Measurements from ENCODE around the gene MYLK4. TPM values are rescaled to one million over a fixed set of nuclear protein-coding genes. Genes with fewer than 3 reads are reported as not detected.

MYLK4 gene
- total and polyA plus RNA-seq, 2 experiments from 2014 or later, result 0.29 to 0.43 TPM

DNA sequence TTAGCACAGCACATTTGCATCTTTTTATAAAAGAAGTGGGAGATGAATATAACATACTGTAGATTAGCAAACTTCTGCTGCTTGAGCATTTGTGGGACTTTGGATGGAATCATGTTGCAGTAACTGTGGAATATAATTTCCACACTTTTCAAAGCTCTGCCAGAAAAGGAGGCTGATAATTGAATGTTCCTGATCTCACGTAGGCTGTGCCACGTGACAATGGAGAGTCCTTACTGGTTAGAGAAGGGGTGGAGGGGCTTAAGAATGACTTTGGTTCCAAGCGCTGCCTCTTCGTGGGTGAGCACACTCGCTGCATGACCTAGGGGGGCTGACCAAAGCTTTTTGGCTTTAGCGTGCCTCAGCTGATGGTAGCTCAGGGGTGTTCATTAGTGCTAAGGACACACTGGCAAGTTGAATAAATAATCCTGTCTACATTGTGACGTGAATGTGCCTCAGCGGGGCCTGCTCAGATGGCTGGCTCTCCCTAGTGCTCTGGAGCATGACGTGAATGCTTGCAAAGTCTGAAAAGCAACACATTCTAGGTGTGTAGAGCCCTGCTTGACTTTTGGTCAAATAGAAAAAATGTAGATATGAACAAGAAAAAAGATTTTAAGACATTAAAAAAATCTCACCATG, 29.5 kb upstream of the MYLK4 start:
- Histone ChIP-seq H3K4me2 (no peak overlapping the region), H3K4me1 (ENCODE audit: insufficient read depth) (no peaks in the 10 kb centered on the region), H4K20me1 (ENCODE audit: insufficient read depth, poor library complexity, severe bottlenecking) (peaks cover 16% of the 10 kb centered on the region), H3K9me2 (replicated peaks; ENCODE audit: insufficient read depth) (no peaks in the 10 kb centered on the region), H3K27ac (no peak overlapping the region), H3K79me2 (peaks cover 74% of the 10 kb centered on the region), H2AFZ (no peak overlapping the region), H3K9me3 (ENCODE audit: low read depth) (no peaks in the 10 kb centered on the region), H3K27me3 (no peaks in the 10 kb centered on the region), H3K4me3 (no peak overlapping the region), H3K36me3 (replicated peaks; ENCODE audit: insufficient read depth, low read depth) (no peaks in the 10 kb centered on the region)
- TF ChIP-seq EZH2phosphoT487 (IDR thresholded peaks at IDR 0.05; ENCODE audit: low read depth, severe bottlenecking, unreplicated experiment) (no peak), EZH2 (IDR thresholded peaks at IDR 0.05; ENCODE audit: borderline replicate concordance) (no peak)
- TF ChIP-seq, protein P1, sequence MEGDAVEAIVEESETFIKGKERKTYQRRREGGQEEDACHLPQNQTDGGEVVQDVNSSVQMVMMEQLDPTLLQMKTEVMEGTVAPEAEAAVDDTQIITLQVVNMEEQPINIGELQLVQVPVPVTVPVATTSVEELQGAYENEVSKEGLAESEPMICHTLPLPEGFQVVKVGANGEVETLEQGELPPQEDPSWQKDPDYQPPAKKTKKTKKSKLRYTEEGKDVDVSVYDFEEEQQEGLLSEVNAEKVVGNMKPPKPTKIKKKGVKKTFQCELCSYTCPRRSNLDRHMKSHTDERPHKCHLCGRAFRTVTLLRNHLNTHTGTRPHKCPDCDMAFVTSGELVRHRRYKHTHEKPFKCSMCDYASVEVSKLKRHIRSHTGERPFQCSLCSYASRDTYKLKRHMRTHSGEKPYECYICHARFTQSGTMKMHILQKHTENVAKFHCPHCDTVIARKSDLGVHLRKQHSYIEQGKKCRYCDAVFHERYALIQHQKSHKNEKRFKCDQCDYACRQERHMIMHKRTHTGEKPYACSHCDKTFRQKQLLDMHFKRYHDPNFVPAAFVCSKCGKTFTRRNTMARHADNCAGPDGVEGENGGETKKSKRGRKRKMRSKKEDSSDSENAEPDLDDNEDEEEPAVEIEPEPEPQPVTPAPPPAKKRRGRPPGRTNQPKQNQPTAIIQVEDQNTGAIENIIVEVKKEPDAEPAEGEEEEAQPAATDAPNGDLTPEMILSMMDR (IDR thresholded peaks at IDR 0.05; ENCODE audit: poor library complexity), result no peak
- 94% methylated on average over 9 of the region's 9 CpGs for WGBS (ENCODE audit: low lambda C conversion rate, missing lambda C conversion rate)
- DNase-seq (ENCODE audit: low spot score), result no peak

DNA sequence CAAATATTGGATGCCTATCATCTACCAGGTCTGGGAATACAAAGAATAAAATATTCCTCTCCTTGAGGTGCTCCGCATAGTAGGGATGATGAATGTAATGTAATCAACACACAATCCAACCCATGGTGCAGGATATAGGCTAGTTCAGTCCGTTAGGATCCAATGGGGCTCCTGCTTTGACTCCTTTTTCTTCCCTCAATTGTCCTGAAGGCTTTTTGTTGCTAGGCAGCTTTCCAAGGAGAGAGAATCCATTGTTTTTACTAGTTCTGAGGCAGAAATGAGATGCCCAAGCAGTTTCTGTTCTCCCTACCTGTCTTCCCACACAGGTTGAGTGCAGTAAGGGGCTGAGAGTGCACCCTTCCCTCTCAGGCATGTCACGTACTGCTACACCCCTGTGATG, 26.5 kb upstream of the MYLK4 start:
- H3K9me2 ChIP-seq (replicated peaks; ENCODE audit: insufficient read depth), result no peaks in the 10 kb centered on the region

DNA sequence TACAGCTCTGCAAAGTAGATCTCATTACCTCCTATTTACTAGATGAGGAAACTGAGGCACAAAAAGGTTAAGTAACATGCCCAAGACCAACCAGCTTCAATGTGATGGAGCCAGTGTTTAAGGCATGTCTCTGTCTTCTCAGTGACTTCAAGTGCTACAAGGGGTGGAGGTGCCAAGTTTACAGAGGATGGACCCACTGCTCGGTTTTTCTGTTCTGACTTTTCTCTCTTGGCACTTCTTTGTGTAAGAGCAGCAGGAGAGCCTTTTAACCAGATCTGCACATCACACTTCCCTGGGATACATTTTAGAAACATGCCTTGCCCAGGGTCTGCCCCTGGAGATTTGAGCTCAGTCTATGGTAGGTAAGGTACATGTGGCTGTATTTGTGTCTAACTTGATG, 24.3 kb upstream of the MYLK4 start:
- peaks cover 3% of the 10 kb centered on the region for H3K4me1 ChIP-seq (ENCODE audit: insufficient read depth)
- H3K4me2 ChIP-seq, result no peak overlapping the region
- WGBS (ENCODE audit: low lambda C conversion rate, missing lambda C conversion rate), result 95% methylated on average over 1 of the region's 1 CpG
- no peak overlapping the region for H2AFZ ChIP-seq
- H4K20me1 ChIP-seq (ENCODE audit: insufficient read depth, poor library complexity, severe bottlenecking), result peaks cover 26% of the 10 kb centered on the region
- no peak overlapping the region for H3K27ac ChIP-seq
- no peak for DNase-seq (ENCODE audit: low spot score)
- TF ChIP-seq, protein P1 (IDR thresholded peaks at IDR 0.05; ENCODE audit: poor library complexity), result no peak
- TF ChIP-seq EZH2phosphoT487 (IDR thresholded peaks at IDR 0.05; ENCODE audit: low read depth, severe bottlenecking, unreplicated experiment), result no peak
- no peak for TF ChIP-seq EZH2 (IDR thresholded peaks at IDR 0.05; ENCODE audit: borderline replicate concordance)
- peaks cover 100% of the 10 kb centered on the region for H3K79me2 ChIP-seq
- no peak overlapping the region for H3K4me3 ChIP-seq
- H3K36me3 ChIP-seq (replicated peaks; ENCODE audit: insufficient read depth, low read depth), result no peaks in the 10 kb centered on the region
- H3K9me2 ChIP-seq (replicated peaks; ENCODE audit: insufficient read depth), result no peaks in the 10 kb centered on the region
- H3K9me3 ChIP-seq (ENCODE audit: low read depth), result no peaks in the 10 kb centered on the region
- H3K27me3 ChIP-seq, result no peaks in the 10 kb centered on the region

More for the DNA sequence above, 26.5 kb upstream of the MYLK4 start:
- peaks cover 16% of the 10 kb centered on the region for H4K20me1 ChIP-seq (ENCODE audit: insufficient read depth, poor library complexity, severe bottlenecking)
- H2AFZ ChIP-seq, result no peak overlapping the region
- 90% methylated on average over 3 of the region's 3 CpGs for WGBS (ENCODE audit: low lambda C conversion rate, missing lambda C conversion rate)
- H3K4me1 ChIP-seq (ENCODE audit: insufficient read depth), result no peaks in the 10 kb centered on the region
- H3K4me2 ChIP-seq, result no peak overlapping the region
- H3K9me3 ChIP-seq (ENCODE audit: low read depth), result no peaks in the 10 kb centered on the region
- H3K79me2 ChIP-seq, result peaks cover 91% of the 10 kb centered on the region
- H3K4me3 ChIP-seq, result no peak overlapping the region
- H3K36me3 ChIP-seq (replicated peaks; ENCODE audit: insufficient read depth, low read depth), result no peaks in the 10 kb centered on the region
- no peak for DNase-seq (ENCODE audit: low spot score)
- H3K27me3 ChIP-seq, result no peaks in the 10 kb centered on the region
- no peak overlapping the region for H3K27ac ChIP-seq
- TF ChIP-seq, protein P1 (IDR thresholded peaks at IDR 0.05; ENCODE audit: poor library complexity), result no peak
- TF ChIP-seq EZH2phosphoT487 (IDR thresholded peaks at IDR 0.05; ENCODE audit: low read depth, severe bottlenecking, unreplicated experiment), result no peak
- no peak for TF ChIP-seq EZH2 (IDR thresholded peaks at IDR 0.05; ENCODE audit: borderline replicate concordance)
